ENCODE data around the gene PPP4R4. TPM values are rescaled to one million over a fixed set of nuclear protein-coding genes. Genes with fewer than 3 reads are reported as not detected.

Gene PPP4R4
- polyA plus RNA-seq, 4 donors, result 0.03 to 0.13 TPM; not detected in 2

GRCh38 chr14:94305620-94306019 lies 131.5 kb downstream of the PPP4R4 start:
- H3K4me1 ChIP-seq (ENCODE audit: control insufficient read depth in 3 of 3, insufficient read depth in 2 of 3, low read depth in 1 of 3, low read length in 2 of 3), result peaks cover 0 to 6% (median 0%) of the 10 kb centered on the region in 3 donors
- FAIRE-seq (no peak), DNase-seq (no peak)

GRCh38 chr14:94306047-94306978 lies 132.2 kb downstream of the PPP4R4 start:
- peak; percentile 19 to 63 for DNase-seq
- FAIRE-seq, result no peak
- Histone ChIP-seq H3K4me3 (ENCODE audit: low read depth in 1 of 3, low read length in 3 of 3) (no peak overlapping the region), H3K9me3 (ENCODE audit: control insufficient read depth in 2 of 2, insufficient read depth in 1 of 2, low read depth in 1 of 2, low read length in 1 of 2) (peaks cover 0 to 11% of the 10 kb centered on the region in 2 donors), H3K36me3 (ENCODE audit: control insufficient read depth in 3 of 3, insufficient read depth in 2 of 3, low read depth in 1 of 3, low read length in 3 of 3) (no peaks in the 10 kb centered on the region), H3K27me3 (ENCODE audit: control insufficient read depth in 3 of 3, insufficient read depth in 3 of 3, low read length in 3 of 3) (peaks cover 0 to 2% (median 0%) of the 10 kb centered on the region in 3 donors), H3K4me1 (ENCODE audit: control insufficient read depth in 3 of 3, insufficient read depth in 2 of 3, low read depth in 1 of 3, low read length in 2 of 3) (peaks cover 0 to 6% (median 0%) of the 10 kb centered on the region in 3 donors), H3K27ac (ENCODE audit: low read depth in 1 of 3, low read length in 2 of 3) (peak overlapping the region in 1 of 3 donors; percentile 44)
- 57 to 68% (median 58%) methylated on average over 12 of the region's 12 CpGs for WGBS, 3 donors

More at GRCh38 chr14:94305620-94306019, 131.5 kb downstream of the PPP4R4 start:
- no peak overlapping the region for H3K4me3 ChIP-seq (ENCODE audit: low read depth in 1 of 3, low read length in 3 of 3)
- H3K27me3 ChIP-seq (ENCODE audit: control insufficient read depth in 3 of 3, insufficient read depth in 3 of 3, low read length in 3 of 3), result peaks cover 0 to 2% (median 0%) of the 10 kb centered on the region in 3 donors
- peaks cover 0 to 11% of the 10 kb centered on the region in 2 donors for H3K9me3 ChIP-seq (ENCODE audit: control insufficient read depth in 2 of 2, insufficient read depth in 1 of 2, low read depth in 1 of 2, low read length in 1 of 2)
- 69 to 77% (median 69%) methylated on average over 2 of the region's 2 CpGs for WGBS, 3 donors
- H3K27ac ChIP-seq (ENCODE audit: low read depth in 1 of 3, low read length in 2 of 3), result no peak overlapping the region
- no peaks in the 10 kb centered on the region for H3K36me3 ChIP-seq (ENCODE audit: control insufficient read depth in 3 of 3, insufficient read depth in 2 of 3, low read depth in 1 of 3, low read length in 3 of 3)

- Histone ChIP-seq H3K27me3 (ENCODE audit: control insufficient read depth in 3 of 3, insufficient read depth in 3 of 3, low read length in 3 of 3) (peaks cover 0 to 2% (median 0%) of the 10 kb centered on the region in 3 donors), H3K4me1 (ENCODE audit: control insufficient read depth in 3 of 3, insufficient read depth in 2 of 3, low read depth in 1 of 3, low read length in 2 of 3) (peaks cover 0 to 8% (median 0%) of the 10 kb centered on the region in 3 donors), H3K36me3 (ENCODE audit: control insufficient read depth in 3 of 3, insufficient read depth in 2 of 3, low read depth in 1 of 3, low read length in 3 of 3) (no peaks in the 10 kb centered on the region), H3K27ac (ENCODE audit: low read depth in 1 of 3, low read length in 2 of 3) (no peak overlapping the region), H3K9me3 (ENCODE audit: control insufficient read depth in 2 of 2, insufficient read depth in 1 of 2, low read depth in 1 of 2, low read length in 1 of 2) (peaks cover 0 to 11% of the 10 kb centered on the region in 2 donors), H3K4me3 (ENCODE audit: low read depth in 1 of 3, low read length in 3 of 3) (no peak overlapping the region)
- peak in 1 of 2 donors; percentile 28 for DNase-seq
- 45 to 78% (median 67%) methylated on average over 5 of the region's 5 CpGs for WGBS, 3 donors
- no peak for FAIRE-seq
Measured at GRCh38 chr14:94307410-94307992, 133.4 kb downstream of the PPP4R4 start.

GRCh38 chr14:94309721-94310120 lies 135.6 kb downstream of the PPP4R4 start:
- no peaks in the 10 kb centered on the region for H3K27me3 ChIP-seq (ENCODE audit: control insufficient read depth in 3 of 3, insufficient read depth in 3 of 3, low read length in 3 of 3)
- H3K9me3 ChIP-seq (ENCODE audit: control insufficient read depth in 2 of 2, insufficient read depth in 1 of 2, low read depth in 1 of 2, low read length in 1 of 2), result peaks cover 0 to 11% of the 10 kb centered on the region in 2 donors
- 82 to 92% (median 88%) methylated on average over 10 of the region's 10 CpGs for WGBS, 3 donors
- no peak for FAIRE-seq
- no peak overlapping the region for H3K27ac ChIP-seq (ENCODE audit: low read depth in 1 of 3, low read length in 2 of 3)
- no peak overlapping the region for H3K4me3 ChIP-seq (ENCODE audit: low read depth in 1 of 3, low read length in 3 of 3)
- peaks cover 0 to 8% (median 0%) of the 10 kb centered on the region in 3 donors for H3K4me1 ChIP-seq (ENCODE audit: control insufficient read depth in 3 of 3, insufficient read depth in 2 of 3, low read depth in 1 of 3, low read length in 2 of 3)
- DNase-seq, result no peak
- no peaks in the 10 kb centered on the region for H3K36me3 ChIP-seq (ENCODE audit: control insufficient read depth in 3 of 3, insufficient read depth in 2 of 3, low read depth in 1 of 3, low read length in 3 of 3)

- Histone ChIP-seq H3K27me3 (ENCODE audit: control insufficient read depth in 3 of 3, insufficient read depth in 3 of 3, low read length in 3 of 3) (no peaks in the 10 kb centered on the region), H3K9me3 (ENCODE audit: control insufficient read depth in 2 of 2, insufficient read depth in 1 of 2, low read depth in 1 of 2, low read length in 1 of 2) (peaks cover 0 to 11% of the 10 kb centered on the region in 2 donors), H3K4me3 (ENCODE audit: low read depth in 1 of 3, low read length in 3 of 3) (no peak overlapping the region), H3K27ac (ENCODE audit: low read depth in 1 of 3, low read length in 2 of 3) (no peak overlapping the region), H3K4me1 (ENCODE audit: control insufficient read depth in 3 of 3, insufficient read depth in 2 of 3, low read depth in 1 of 3, low read length in 2 of 3) (peaks cover 0 to 8% (median 0%) of the 10 kb centered on the region in 3 donors), H3K36me3 (ENCODE audit: control insufficient read depth in 3 of 3, insufficient read depth in 2 of 3, low read depth in 1 of 3, low read length in 3 of 3) (no peaks in the 10 kb centered on the region)
- 76 to 85% (median 81%) methylated on average over 3 of the region's 3 CpGs for WGBS, 3 donors
- DNase-seq (no peak), FAIRE-seq (no peak)
Measured at GRCh38 chr14:94310248-94310647, 136.1 kb downstream of the PPP4R4 start.

GRCh38 chr14:94312481-94313246 lies 138.5 kb downstream of the PPP4R4 start:
- FAIRE-seq, result no peak
- H3K27ac ChIP-seq (ENCODE audit: low read depth in 1 of 3, low read length in 2 of 3), result no peak overlapping the region

GRCh38 chr14:94313991-94314655 lies 140.0 kb downstream of the PPP4R4 start:
- 82 to 94% (median 87%) methylated on average over 8 of the region's 8 CpGs for WGBS, 3 donors
- Histone ChIP-seq H3K9me3 (ENCODE audit: control insufficient read depth in 2 of 2, insufficient read depth in 1 of 2, low read depth in 1 of 2, low read length in 1 of 2) (no peaks in the 10 kb centered on the region), H3K36me3 (ENCODE audit: control insufficient read depth in 3 of 3, insufficient read depth in 2 of 3, low read depth in 1 of 3, low read length in 3 of 3) (no peaks in the 10 kb centered on the region), H3K27ac (ENCODE audit: low read depth in 1 of 3, low read length in 2 of 3) (no peak overlapping the region), H3K4me3 (ENCODE audit: low read depth in 1 of 3, low read length in 3 of 3) (no peak overlapping the region), H3K27me3 (ENCODE audit: control insufficient read depth in 3 of 3, insufficient read depth in 3 of 3, low read length in 3 of 3) (no peaks in the 10 kb centered on the region), H3K4me1 (ENCODE audit: control insufficient read depth in 3 of 3, insufficient read depth in 2 of 3, low read depth in 1 of 3, low read length in 2 of 3) (peaks cover 0 to 8% (median 0%) of the 10 kb centered on the region in 3 donors)
- no peak for FAIRE-seq
- no peak for DNase-seq

More at GRCh38 chr14:94312481-94313246, 138.5 kb downstream of the PPP4R4 start:
- Histone ChIP-seq H3K4me3 (ENCODE audit: low read depth in 1 of 3, low read length in 3 of 3) (no peak overlapping the region), H3K36me3 (ENCODE audit: control insufficient read depth in 3 of 3, insufficient read depth in 2 of 3, low read depth in 1 of 3, low read length in 3 of 3) (no peaks in the 10 kb centered on the region), H3K9me3 (ENCODE audit: control insufficient read depth in 2 of 2, insufficient read depth in 1 of 2, low read depth in 1 of 2, low read length in 1 of 2) (peaks cover 0 to 9% of the 10 kb centered on the region in 2 donors), H3K27me3 (ENCODE audit: control insufficient read depth in 3 of 3, insufficient read depth in 3 of 3, low read length in 3 of 3) (no peaks in the 10 kb centered on the region), H3K4me1 (ENCODE audit: control insufficient read depth in 3 of 3, insufficient read depth in 2 of 3, low read depth in 1 of 3, low read length in 2 of 3) (peaks cover 0 to 8% (median 0%) of the 10 kb centered on the region in 3 donors)
- 72 to 79% (median 75%) methylated on average over 6 of the region's 6 CpGs for WGBS, 3 donors
- DNase-seq, result no peak
